GM18505 (cell line): Measurements from ENCODE around the gene CA10.

ENCODE experiments used
- ATAC-seq: cut with Tn5 transposase; IDR thresholded peaks from one replicate; pipeline ENCODE4 v1.9.1; 2021; ENCODE audit not compliant: unreplicated experiment
- POLR2A ChIP-seq: IDR thresholded peaks from 4 replicates; pipeline ENCODE4 v1.6.1; 2011; ENCODE audit warnings: borderline replicate concordance; ENCODE audit not compliant: insufficient read depth, insufficient read length; ENCODE audit errors: extremely low read depth

Gene CA10

GRCh38 chr17:51840688-51841087, 317.8 kb downstream of the CA10 start:
- TF ChIP-seq POLR2A, result no peak
- no peak for ATAC-seq

DNA sequence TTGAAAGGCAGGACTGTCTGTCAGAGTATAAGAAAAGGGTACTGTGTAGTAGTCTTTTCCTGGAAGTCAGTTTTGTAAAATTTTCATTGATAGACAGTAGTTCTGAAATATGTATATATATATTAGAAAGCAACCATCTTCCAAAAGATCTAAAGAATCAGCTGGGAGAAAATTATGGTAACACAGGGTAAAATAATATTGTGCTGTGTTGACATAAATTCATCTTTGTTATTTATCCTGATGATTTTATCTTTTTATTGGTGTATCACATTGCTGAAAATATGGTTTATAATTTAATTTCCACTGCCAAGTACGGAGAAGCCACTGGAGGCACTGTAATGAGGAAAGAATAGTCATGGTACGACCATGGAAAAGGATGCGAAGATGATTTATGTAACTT, 324.9 kb downstream of the CA10 start:
- TF ChIP-seq POLR2A, result no peak
- no peak for ATAC-seq

- TF ChIP-seq POLR2A, result no peak
Measured at GRCh38 chr17:51833045-51833444, 325.5 kb downstream of the CA10 start.

DNA sequence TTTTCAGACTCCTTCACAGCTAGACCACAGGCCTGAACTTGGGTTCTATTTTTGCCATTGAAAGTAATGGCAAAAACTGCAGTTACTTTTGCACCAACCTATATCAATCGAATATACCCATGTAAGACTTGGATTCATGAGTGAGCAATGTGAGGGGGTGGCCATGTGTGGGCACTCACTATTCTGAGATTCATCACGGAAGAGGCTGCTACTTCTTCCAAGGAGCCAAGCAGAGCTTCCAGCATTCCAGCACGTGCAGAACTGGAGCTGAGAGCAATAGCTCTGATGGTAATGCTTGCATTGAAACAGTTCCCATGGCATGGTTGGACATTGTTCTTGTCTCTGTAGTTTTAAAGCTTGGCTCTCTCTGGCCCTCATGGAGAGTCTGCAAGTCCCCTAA, 327.6 kb downstream of the CA10 start:
- no peak for ATAC-seq
- TF ChIP-seq POLR2A, result no peak

More at GRCh38 chr17:51833045-51833444, 325.5 kb downstream of the CA10 start:
- ATAC-seq, result no peak

- ATAC-seq, result no peak
- no peak for TF ChIP-seq POLR2A
Measured at GRCh38 chr17:51830451-51830850, 328.1 kb downstream of the CA10 start.

DNA sequence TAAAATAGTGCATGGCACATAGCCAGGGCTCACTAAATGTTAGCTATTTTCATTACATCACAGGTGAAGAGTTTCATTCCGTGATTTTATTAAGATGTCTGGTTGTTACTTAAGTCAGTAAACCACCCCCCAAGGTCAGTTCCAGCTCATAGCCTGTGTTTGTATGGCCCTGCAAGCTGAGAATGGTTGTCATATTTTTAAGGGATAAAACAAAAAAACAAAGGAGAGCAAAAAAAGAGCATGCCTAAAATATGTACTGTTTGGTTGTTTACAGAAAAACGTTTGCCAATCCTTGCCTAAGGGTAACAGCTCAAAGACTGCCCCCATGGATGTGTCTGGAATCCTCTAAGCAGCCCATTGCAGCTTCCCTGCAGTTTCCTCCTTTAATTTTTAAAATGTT, 329.6 kb downstream of the CA10 start:
- no peak for ATAC-seq
- no peak for TF ChIP-seq POLR2A

- ATAC-seq, result no peak
- TF ChIP-seq POLR2A, result no peak
Measured at GRCh38 chr17:51827140-51827539, 331.4 kb downstream of the CA10 start.

- no peak for TF ChIP-seq POLR2A
- no peak for ATAC-seq
Measured at GRCh38 chr17:51820766-51821165, 337.7 kb downstream of the CA10 start.

GRCh38 chr17:51820252-51820651, 338.3 kb downstream of the CA10 start:
- no peak for ATAC-seq

DNA sequence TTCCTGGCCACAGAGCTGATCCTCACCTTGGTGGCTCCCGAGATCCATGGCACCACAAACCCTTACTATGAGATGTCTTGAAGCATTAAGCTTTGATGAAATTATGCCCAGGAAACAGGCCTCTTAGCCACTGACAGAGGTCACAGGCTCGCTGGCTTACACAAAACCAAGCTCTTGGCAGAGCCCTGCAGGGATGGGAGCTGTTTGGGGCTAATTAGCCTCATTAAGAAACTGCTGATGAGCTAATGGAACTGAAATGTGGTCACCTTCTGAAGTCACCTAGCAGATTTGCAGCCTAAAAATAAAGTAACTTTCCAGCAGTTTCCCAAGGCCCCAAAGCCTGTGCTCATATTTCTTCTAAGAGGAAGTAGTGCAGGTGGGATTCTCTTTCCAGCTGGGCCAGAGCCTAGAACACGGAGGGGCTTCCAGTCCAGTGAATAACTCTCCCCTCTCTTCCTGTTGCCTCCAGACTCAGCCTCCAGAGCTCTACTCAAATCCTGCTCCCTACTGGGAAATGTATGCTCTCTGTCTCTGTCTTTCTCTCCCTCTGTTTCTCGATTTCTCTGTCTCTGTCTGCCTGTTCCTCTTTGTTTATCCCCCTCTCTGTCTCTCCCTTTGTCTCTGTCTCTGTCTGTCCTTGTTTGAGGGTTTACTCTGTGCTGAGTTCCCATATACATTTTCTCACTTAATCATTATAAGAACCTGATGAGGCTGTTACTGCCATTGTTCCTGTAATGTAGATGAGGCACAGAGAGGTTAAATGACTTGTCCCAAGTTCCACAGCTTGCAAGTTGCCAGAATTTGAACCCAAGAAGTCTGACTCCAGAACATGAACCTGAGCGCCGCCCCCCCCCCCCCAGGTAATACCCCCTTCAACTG, 338.9 kb downstream of the CA10 start:
- TF ChIP-seq POLR2A, result no peak
- no peak for ATAC-seq

More at GRCh38 chr17:51820252-51820651, 338.3 kb downstream of the CA10 start:
- TF ChIP-seq POLR2A, result no peak

DNA sequence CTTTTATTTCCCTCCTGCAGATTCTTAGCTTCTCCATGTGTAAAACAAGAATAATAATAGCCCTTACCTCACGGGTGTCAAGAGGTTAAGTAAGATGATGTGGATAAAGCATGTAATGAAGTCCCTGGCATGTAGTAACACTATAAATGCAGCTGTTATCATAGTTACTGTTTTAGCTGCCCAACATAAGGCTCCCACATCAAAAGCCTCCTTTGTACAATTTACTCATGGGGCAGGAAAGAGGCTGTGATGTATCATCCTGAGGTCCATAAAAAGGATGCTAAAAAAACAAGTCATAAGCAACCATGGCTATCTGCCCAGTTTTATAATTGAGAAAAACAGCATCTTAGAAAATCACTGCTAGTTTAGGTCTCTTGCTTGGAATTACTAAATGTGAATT, 339.7 kb downstream of the CA10 start:
- ATAC-seq, result no peak
- TF ChIP-seq POLR2A, result no peak

- ATAC-seq, result no peak
- TF ChIP-seq POLR2A, result no peak
Measured at GRCh38 chr17:51817955-51818354, 340.6 kb downstream of the CA10 start.

DNA sequence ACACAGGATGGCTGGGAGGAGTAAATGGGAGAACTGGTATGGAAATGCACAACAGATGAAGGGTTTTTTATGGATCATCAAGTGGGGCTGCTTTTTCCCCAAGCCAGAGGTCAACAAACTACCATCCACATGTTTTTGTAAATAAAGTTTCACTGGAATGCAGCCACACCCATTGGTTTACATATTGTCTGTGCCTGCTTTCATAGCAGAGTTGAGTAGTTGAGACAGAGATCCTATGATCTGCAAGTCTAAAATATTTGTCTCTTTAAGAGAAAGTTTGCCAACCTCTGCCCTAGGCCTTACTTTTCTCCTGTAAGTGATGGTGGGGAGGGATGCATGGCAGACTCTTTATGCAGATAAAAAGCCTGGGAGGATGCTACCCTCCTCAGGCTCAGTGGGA, 341.4 kb downstream of the CA10 start:
- TF ChIP-seq POLR2A, result no peak
- no peak for ATAC-seq

DNA sequence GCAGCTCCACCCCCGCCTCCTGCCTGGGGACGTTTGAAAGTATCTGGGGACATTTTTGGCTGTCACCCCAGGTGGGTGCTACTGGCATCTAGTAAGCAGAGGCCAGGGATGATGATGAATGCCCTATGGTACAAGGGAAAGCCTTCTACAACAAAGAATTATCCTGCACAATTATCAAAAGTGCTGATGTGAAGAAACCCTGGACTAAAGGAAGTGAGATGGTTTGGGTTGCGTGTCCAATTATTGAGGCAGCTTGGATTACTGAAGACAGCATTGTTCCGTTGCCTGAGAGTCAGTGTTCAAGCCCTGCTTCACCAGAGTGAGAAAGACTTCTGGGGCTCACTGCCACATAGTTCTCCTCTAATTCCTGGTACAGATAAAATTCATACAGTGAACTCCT, 343.4 kb downstream of the CA10 start:
- no peak for TF ChIP-seq POLR2A
- ATAC-seq, result no peak

- no peak for TF ChIP-seq POLR2A
- ATAC-seq, result no peak
Measured at GRCh38 chr17:51814521-51814920, 344.0 kb downstream of the CA10 start.

GRCh38 chr17:51813784-51814174, 344.7 kb downstream of the CA10 start:
- TF ChIP-seq POLR2A, result no peak

More at GRCh38 chr17:51813784-51814174, 344.7 kb downstream of the CA10 start:
- no peak for ATAC-seq
